Chondrocyte (in vitro differentiated cells): ENCODE results near the gene TBC1D8B. TPM values are rescaled to one million over a fixed set of nuclear protein-coding genes. Genes with fewer than 3 reads are reported as not detected.

Source experiments
- DNase-seq: peaks from one replicate; pipeline ENCODE4 v3.0.0; 2021; ENCODE audit warnings: mixed read lengths, low spot score
- H3K27ac Mint-ChIP-seq: one replicate; pipeline ENCODE4 v1.8.0; 2021; ENCODE audit warnings: mild to moderate bottlenecking, moderate library complexity, mixed read lengths; ENCODE audit not compliant: unreplicated experiment
- H3K27me3 Mint-ChIP-seq: 2 replicates; pipeline ENCODE4 v1.8.0; 2021; ENCODE audit warnings: low read depth, mixed read lengths
- H3K36me3 Mint-ChIP-seq: 2 replicates; pipeline ENCODE4 v1.8.0; 2021; ENCODE audit warnings: low read depth, mixed read lengths
- H3K4me1 Mint-ChIP-seq: 2 replicates; pipeline ENCODE4 v1.8.0; 2021; ENCODE audit warnings: low read depth, mild to moderate bottlenecking, mixed read lengths
- H3K4me3 Mint-ChIP-seq: one replicate; pipeline ENCODE4 v1.8.0; 2021; ENCODE audit warnings: mild to moderate bottlenecking, moderate library complexity, mixed read lengths; ENCODE audit not compliant: unreplicated experiment
- H3K9me3 Mint-ChIP-seq: 2 replicates; pipeline ENCODE4 v1.8.0; 2021; ENCODE audit warnings: low read depth, mixed read lengths
- total RNA-seq: library from RNA; stranded (reverse); gene quantifications from 3 replicates; pipeline ENCODE4 v1.2.1, GENCODE V29; 2021
- TF ChIP-seq, protein P1 (sequence below): fragments of 200-600 bp; sonication (generic); IDR thresholded peaks from 2 replicates; pipeline ENCODE4 v1.5.0; 2021; ENCODE audit warnings: antibody characterized with exemption, mild to moderate bottlenecking, moderate library complexity

Gene TBC1D8B
- total RNA-seq, 1 donor from 2014 or later, result 15.7 TPM

DNA sequence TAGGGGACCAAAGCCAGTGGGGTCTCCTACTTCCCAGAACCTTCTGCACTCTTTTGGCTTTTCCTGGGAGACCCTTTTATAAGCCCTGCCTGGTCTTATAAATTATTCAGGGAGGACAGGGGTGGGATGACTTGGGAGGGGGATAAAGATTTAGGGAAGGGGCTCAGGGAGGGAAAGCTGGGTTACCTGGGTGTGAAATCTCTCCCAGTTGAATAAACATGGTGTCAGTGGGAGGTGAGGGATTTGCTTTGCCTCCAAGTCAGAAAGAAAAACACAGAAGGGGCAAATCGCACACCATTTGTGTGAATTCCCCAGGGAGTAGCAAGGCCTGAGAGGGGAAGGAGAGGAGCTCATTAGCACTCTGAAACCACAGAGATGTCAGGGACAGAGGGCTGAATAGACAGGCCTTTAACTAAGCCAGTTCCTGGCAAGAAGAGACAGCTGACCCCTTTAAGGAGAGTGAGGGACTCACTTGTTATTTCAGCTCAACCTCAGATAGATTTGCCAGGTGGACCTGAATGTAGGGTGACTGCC, 100.9 kb downstream of the TBC1D8B start, which contains the start of gene RIPPLY1:
Gene RIPPLY1 (minus strand): TSS at position 51 of the 534 bp plus-strand sequence. CDS start 54 bp downstream, outside the sequence.
- Mint-ChIP-seq H3K27ac (no peak within 1 kb of the TSS), H3K4me1 (no peaks in the 10 kb centered on the region), H3K4me3 (no peak within 1 kb of the TSS), H3K9me3 (no peaks in the 10 kb centered on the region), H3K27me3 (no peaks in the 10 kb centered on the region), H3K36me3 (peaks cover 2% of the 10 kb centered on the region)
- DNase-seq, result no peak
- TF ChIP-seq, protein P1, sequence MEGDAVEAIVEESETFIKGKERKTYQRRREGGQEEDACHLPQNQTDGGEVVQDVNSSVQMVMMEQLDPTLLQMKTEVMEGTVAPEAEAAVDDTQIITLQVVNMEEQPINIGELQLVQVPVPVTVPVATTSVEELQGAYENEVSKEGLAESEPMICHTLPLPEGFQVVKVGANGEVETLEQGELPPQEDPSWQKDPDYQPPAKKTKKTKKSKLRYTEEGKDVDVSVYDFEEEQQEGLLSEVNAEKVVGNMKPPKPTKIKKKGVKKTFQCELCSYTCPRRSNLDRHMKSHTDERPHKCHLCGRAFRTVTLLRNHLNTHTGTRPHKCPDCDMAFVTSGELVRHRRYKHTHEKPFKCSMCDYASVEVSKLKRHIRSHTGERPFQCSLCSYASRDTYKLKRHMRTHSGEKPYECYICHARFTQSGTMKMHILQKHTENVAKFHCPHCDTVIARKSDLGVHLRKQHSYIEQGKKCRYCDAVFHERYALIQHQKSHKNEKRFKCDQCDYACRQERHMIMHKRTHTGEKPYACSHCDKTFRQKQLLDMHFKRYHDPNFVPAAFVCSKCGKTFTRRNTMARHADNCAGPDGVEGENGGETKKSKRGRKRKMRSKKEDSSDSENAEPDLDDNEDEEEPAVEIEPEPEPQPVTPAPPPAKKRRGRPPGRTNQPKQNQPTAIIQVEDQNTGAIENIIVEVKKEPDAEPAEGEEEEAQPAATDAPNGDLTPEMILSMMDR, result no peak

DNA sequence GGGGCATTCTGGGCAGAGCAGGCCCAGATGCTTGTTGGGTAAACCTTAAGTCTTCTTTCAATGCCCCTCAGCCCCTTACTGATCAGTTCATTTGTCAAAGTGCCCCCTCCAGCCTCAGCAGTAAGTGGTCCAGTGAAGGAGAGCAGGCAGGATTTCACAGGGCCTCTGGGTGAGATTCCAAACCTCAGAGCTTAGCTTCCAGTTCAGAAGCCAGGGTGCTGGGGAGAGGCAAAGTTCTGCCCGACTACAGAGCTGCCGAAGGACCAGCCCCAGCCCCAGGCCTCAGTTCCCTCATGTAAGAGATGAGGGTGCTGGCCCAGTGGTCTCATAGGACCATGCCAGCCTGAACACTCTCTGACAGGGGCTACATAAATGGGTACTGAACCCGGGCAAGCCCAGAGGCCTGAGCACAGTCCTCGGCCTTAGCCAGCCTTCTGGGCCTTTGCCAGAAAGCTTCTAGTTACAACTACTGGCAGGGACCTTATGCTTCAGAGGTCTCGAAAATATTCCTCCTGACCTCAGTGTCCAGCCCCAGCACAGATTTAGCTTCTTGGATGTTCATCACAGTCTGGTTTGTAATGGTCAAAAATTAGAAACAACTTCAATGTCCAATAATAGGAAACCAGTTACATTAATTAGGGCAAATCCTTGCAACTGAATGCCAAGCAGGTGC, 101.5 kb downstream of the TBC1D8B start:
- Mint-ChIP-seq H3K27ac (no peak overlapping the region), H3K4me3 (no peak overlapping the region), H3K4me1 (no peaks in the 10 kb centered on the region), H3K36me3 (peaks cover 2% of the 10 kb centered on the region), H3K9me3 (no peaks in the 10 kb centered on the region), H3K27me3 (no peaks in the 10 kb centered on the region)
- no peak for DNase-seq
- TF ChIP-seq, protein P1, result no peak

DNA sequence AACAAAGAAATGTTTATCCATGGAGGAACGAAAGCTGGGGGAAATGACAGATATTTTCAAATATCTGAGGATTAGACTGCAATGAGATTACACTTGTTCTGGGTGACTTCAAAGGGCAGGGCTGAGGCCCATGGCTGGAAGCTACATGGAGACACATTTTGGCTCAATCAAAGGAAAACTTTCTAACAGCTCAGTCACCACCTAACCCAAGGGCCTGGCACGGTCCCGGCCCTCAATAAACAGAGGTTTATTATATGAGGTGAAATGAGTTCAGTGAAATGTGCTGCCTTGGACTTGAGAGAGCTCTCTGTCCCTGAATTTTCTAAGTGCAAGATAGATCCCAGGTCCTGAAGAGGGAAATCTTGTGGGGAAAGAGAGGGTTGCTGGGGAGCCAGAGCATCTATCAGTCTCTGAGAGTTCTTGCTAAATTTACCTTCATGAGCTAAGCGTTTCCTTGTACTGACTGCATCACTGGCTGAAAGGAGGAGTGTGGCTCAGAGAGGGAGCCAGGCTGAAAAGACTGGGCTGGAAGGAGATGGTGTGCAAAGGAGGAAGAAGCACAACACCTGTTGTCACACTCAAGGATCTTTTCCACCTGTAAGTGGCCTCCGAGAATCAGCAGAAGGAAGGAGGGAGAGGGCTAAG, 102.7 kb downstream of the TBC1D8B start:
- Mint-ChIP-seq H3K9me3 (no peaks in the 10 kb centered on the region), H3K36me3 (peaks cover 2% of the 10 kb centered on the region), H3K4me1 (no peaks in the 10 kb centered on the region), H3K4me3 (no peak overlapping the region), H3K27ac (no peak overlapping the region), H3K27me3 (no peaks in the 10 kb centered on the region)
- DNase-seq, result no peak
- TF ChIP-seq, protein P1, result no peak

DNA sequence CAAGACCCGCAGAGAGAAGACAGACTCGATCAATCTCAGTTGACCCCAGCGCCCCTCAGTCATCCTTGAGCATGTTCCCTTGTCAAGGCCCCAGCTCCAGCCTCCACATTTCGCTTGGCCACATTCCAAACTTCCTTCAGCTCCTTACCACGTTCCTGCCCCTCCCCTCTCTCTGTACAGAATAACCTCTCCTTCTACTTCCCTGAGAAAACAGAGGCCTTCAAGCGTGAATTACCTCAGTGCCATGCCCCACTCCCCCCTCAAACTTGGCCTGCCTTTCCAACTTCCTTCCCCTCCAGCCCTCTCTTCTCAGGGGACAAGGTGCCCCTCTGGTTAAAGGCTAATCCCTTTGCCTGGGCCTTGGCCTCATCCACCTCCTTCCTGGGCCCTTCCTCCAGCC, 103.9 kb downstream of the TBC1D8B start:
- TF ChIP-seq, protein P1, result no peak
- DNase-seq, result no peak
- Mint-ChIP-seq H3K4me1 (no peaks in the 10 kb centered on the region), H3K4me3 (no peak overlapping the region), H3K9me3 (no peaks in the 10 kb centered on the region), H3K27me3 (no peaks in the 10 kb centered on the region), H3K27ac (no peak overlapping the region), H3K36me3 (peaks cover 2% of the 10 kb centered on the region)

DNA sequence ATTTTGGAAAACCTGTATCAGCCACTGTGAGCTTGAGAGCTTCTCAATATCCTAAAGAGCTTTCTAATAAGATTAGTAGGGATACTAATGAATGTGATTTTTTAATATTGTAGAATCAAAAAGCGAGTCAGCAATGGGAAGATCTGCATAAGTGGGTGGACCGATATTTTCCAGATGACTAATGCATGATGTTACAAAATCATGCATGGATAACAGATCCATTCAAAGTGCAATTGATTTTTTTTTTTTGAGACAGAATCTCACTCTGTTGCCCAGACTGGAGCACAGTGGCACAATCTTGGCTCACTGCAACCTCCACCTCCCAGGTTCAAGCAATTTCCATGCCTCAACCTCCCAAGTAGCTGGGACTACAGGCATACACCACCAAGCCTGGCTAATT, 110.4 kb downstream of the TBC1D8B start:
- TF ChIP-seq, protein P1, result no peak
- Mint-ChIP-seq H3K27me3 (peaks cover 5% of the 10 kb centered on the region), H3K9me3 (no peaks in the 10 kb centered on the region), H3K27ac (no peak overlapping the region), H3K4me3 (no peak overlapping the region), H3K4me1 (peaks cover 10% of the 10 kb centered on the region), H3K36me3 (no peaks in the 10 kb centered on the region)
- no peak for DNase-seq
